Middle frontal gyrus (tissue), 1 donor: ENCODE measurements around the gene HOXC12.

Experiments used
- DNase-seq: peaks from one replicate; pipeline ENCODE4 v3.0.0-alpha.2; 2015; ENCODE audit warnings: low spot score; ENCODE audit errors: extremely low spot score

The HOXC12 gene

GRCh38 chr12:53940443-53941014, 14.2 kb upstream of the HOXC12 start:
- no peak for DNase-seq

GRCh38 chr12:53941187-53941586, 13.5 kb upstream of the HOXC12 start:
- no peak for DNase-seq

DNA sequence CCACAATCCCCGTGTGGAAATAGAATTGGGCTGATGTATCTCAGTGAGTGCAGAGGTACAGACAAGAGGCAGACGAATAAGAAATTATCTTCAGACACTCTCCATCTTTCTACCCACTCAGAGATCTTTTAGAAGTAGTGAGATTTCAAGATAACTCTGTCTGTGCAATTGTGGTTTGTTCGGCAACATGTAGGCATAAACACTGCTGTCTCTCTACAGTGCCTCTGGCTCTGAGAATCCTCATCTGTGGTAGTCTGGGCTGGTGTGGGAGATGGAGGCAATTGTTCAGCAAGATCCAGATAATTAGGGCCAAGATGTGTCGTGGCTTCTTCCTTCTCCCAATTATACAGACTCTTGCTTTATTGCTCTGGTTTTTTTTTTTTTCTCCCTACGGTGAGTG, 13.0 kb upstream of the HOXC12 start:
- DNase-seq: no peak

GRCh38 chr12:53942467-53942997, 12.2 kb upstream of the HOXC12 start:
- no peak for DNase-seq

- DNase-seq: no peak
Measured at GRCh38 chr12:53944209-53944608, 10.5 kb upstream of the HOXC12 start.

- DNase-seq: no peak
Measured at GRCh38 chr12:53944907-53945847, 9.5 kb upstream of the HOXC12 start.

DNA sequence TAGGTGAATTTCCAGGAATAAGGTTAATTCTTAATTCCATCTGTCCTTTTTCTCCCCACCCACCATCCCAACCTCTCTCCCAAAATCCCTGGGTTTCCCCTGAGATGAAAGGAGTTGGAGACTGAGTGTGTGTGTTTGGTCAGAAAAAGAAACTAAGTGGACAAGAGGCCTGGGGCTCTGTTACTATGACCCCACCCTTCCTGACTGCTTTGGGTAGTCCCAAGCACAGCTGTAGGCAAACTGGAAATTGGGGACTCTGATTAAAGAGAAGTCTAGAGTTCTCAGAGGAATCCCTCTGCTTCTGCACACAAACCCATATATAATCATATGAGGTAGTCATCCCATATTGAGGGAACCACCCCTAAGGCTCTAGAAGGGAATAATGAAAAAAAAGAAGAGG, 7.0 kb upstream of the HOXC12 start:
- no peak for DNase-seq

GRCh38 chr12:53948650-53949593, 5.8 kb upstream of the HOXC12 start:
- DNase-seq: no peak

DNA sequence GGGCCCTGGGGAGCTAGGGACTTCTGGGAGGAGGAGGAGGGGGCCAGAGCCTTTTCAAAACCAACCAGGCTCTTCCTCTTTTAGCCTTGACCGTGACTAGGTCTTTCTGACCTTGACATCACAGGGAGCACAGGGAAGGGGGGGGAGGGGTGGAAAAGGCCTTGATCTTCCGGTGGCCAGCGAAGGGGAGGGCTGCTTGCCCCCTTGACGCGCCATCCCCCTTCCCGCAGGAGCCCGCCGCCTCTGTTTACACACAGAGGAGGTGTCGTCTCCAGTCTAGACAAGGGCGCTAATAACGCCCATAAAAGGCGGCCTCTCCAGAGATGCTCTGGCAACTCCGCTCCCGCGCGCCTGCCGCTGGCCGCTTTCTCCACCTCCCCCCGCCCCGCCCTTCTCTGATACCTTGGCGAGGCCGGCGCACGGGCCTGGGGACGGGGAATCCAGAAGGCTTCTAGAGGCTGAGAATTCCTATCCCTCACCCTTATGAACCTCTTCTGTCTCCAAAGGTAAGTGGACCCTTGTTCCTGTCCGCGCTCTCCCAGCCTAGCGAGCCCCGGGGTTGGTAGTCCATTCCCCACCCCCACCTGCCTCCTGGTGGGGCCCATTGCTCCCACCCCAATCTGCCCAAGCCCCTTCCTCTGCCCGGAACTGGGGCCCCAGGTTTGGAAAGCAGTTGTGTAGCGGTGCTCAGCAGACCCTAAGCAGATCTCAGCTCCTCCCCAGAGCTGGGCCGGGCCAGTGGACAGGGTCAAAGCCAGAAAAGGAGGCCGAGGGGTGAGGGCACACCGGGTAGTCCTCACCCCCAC, 4.9 kb upstream of the HOXC12 start:
- no peak for DNase-seq

- no peak for DNase-seq
Measured at GRCh38 chr12:53950437-53950773, 4.3 kb upstream of the HOXC12 start.

DNA sequence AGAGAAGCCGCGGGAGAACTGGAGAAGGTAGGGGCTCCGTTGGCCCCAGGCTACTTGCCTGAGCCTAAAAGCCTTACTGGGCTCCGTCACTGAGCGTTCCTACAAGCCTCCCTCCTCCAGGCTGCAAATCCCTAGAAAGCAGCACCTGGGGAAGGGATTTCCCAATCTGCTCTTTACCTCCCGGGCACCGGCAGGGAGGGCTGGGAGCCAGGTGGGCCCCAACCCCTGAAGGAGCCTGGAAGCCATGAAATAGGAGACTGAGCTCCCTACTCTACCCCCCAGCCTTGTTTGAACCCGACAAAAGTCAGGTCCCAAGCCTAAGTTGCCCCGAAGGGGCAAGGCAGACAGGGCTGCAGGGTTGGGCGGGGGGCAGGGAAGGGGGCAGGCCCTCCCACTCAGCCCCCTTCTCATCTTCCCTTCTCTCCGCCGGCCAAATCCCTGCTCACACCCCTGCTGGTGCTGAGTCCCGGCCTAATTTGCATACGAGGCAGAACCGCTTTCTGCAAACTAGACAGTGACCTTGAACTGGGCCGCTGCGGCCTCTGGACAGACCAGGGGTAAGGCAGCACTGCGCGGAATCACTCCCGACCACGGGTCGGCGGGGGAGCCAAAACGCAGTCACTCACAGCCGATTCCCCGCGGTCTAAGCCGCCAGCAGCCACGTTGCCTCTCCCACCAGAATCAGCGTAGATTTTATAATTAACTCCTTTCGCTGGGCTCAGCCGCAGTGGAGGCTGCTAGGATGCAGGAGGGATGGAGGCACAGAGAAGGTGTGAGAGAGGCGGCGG, 3.7 kb upstream of the HOXC12 start:
- DNase-seq: no peak

DNA sequence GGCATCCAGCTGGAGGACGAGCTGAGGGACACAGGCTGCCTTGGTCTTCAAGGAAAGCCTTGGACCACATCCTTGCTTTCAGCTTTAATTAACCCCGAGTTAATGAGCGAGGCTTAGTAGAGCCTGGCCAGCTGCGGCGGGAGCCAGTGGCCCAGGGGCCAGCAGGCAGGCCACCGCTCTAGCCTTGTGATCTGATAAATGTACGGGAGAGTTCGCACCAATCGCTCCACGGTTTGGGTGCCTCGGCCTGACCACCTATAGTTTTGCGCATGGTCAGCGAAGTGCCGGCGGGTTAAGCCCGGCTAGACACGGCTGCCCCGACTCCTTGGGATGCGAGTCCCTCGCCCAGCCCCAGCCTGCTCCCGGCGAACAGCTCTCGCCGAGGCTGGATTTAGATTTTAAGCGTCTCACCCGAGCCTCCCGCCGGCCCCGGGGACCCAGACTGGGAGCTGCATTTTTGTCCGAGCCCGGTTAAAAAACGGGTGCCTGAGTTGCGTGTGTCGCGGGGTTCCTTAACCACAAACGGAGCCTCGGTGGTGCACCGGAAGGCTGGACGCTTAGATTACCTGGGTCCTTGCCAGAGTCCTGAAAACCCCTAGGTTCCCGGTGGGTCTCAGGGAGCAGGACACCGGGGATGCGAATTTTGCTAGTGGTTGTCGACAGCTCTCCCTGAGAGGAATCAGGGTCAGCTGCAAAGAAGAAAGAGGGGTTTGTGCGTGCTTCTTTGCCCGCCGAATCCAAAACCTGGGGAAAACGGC, 2.9 kb upstream of the HOXC12 start:
- DNase-seq: no peak

GRCh38 chr12:53952335-53952694, 2.4 kb upstream of the HOXC12 start:
- DNase-seq: no peak

GRCh38 chr12:53952871-53953734, 1.6 kb upstream of the HOXC12 start:
- no peak for DNase-seq

GRCh38 chr12:53953831-53954693, 641 bp upstream of the HOXC12 start:
- no peak for DNase-seq

DNA sequence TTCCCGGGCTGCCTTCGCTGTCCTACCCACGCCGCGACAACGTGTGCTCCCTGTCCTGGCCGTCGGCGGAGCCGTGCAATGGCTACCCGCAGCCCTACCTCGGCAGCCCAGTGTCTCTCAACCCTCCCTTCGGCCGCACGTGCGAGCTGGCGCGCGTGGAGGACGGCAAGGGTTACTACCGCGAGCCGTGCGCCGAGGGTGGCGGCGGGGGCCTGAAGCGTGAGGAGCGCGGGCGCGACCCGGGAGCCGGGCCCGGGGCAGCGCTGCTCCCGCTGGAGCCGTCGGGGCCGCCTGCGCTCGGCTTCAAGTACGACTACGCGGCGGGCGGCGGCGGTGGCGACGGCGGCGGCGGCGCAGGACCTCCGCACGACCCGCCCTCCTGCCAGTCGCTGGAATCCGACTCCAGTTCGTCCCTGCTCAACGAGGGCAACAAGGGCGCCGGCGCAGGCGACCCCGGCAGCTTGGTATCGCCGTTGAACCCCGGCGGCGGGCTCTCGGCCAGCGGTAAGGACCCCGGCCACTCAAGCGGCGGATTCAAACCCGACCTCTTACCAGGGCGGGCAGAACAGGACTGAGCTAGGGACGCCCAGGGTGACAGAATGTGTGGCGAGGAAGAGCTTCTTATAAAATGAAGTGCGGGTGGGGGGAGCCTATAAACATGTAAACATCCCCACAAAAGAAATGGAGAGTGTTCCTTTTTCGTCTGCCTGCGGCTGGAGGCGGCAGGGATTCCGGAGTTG, 503 bp downstream of the HOXC12 start:
- DNase-seq: no peak

GRCh38 chr12:53955776-53956250, 1.1 kb downstream of the HOXC12 start:
- DNase-seq: no peak
